HG03520 (cell line): ENCODE data around the gene HLTF.
A peak's percentile ranks its signal among the peaks of the same experiment; 100 is the strongest.

Source experiments
- ATAC-seq: cut with Tn5 transposase; IDR thresholded peaks from one replicate; pipeline ENCODE4 v1.9.1; 2021; ENCODE audit warnings: mild to moderate bottlenecking, moderate library complexity; ENCODE audit not compliant: unreplicated experiment

The HLTF gene

GRCh38 chr3:149090461-149090860, 4.1 kb upstream of the HLTF start:
- no peak for ATAC-seq

- ATAC-seq: no peak
Observed at GRCh38 chr3:149089395-149089794, 3.1 kb upstream of the HLTF start.

DNA sequence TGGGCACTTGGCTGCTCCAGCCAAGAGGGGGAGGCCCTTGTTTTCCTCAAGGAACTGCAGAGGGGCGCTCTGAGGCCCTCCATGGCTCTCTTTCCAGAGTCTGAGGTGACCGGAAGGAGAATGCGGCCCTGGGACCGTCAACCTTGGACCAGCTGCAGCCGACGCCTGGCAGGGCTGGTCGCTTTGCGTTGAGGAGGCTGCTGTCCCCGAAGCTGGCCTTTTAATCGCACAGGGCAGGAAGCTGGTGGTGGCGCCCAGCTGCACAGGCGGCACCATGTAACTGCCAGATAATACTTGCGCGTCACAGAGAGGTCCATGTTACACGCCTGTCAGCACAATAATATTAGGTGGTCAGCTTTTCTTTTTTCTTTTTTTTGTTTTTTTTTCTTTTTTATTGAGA, 875 bp upstream of the HLTF start:
- ATAC-seq: no peak

DNA sequence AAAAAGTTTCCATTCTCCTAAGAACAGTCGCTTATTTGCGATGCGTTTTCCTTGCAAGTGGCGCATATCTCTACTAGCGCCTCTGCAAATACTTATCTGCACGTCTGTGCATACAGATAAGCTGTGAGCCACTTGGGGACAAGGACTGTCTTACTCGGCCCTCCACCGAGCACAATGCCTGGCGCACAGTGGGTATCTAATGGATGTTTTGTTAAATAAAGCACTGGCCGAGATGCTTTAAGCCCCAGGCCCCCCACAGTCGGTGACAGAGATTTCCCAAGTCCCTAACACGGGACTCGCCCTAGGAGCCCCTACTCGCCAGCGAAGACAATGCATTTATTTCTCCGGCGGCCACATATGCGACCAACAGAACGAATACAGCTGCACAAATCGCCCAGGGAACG, 503 bp downstream of the HLTF start:
- peak; percentile 30 for ATAC-seq

DNA sequence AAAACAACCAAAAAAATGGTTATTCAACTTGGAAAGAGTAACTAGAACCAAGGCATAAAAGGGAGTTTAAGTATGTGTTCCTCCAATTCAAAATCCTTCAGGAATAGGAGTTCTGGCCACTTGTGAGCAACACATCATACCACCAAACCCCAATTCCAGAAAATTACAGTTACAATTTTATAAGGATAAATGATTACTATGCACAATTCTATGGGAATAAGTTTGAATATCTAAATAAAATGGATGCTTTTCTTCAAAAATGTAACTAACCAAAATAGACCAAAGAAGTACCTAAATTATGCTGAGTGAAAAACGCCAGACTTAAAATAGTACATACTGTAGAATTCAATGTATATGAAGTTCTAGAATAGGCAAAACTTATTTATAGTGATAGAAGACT, 4.6 kb downstream of the HLTF start:
- ATAC-seq: no peak

GRCh38 chr3:149080699-149081091, 5.6 kb downstream of the HLTF start:
- ATAC-seq: no peak

- no peak for ATAC-seq
Observed at GRCh38 chr3:149080011-149080698, 6.2 kb downstream of the HLTF start.

GRCh38 chr3:149077628-149078027, 8.7 kb downstream of the HLTF start:
- ATAC-seq: no peak

DNA sequence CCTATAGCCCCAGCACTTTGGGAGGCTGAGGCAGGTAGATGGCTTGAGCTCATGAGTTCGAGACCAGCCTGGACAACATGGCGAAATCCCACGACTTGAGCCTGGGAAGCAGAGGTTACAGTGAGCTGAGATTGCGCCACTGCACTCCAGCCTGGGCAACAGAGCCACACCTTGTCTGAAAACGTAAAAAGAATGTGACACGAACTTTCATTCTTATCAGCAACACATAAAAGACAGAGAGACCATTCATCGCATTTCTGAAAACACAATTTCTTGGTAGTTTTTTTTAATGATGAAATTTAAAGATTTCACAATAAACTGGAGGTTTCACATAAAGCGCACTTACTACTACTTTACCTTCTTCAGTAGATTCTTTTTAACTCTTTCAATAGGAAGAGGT, 18.4 kb downstream of the HLTF start:
- no peak for ATAC-seq

DNA sequence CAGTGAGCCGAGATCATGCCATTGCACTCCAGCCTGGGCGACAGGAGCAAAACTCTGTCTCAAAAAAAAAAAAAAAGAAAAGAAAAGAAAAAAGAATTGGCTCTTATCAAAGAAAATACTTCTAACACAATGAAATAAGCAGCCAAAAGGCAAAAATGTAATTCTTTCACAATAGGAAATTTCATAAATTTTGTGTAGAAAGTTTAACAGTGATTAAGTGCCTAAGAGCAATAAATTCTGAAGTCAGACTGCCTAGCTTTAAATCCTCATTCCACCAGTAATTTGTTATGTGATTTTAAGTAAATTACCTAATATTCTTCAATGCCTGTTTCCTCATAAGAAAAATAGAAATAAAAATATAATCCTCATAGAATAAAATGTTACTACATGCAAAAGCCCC, 24.6 kb downstream of the HLTF start:
- no peak for ATAC-seq

- no peak for ATAC-seq
Observed at GRCh38 chr3:149058602-149059001, 27.7 kb downstream of the HLTF start.

GRCh38 chr3:149058198-149058597, 28.1 kb downstream of the HLTF start:
- no peak for ATAC-seq

DNA sequence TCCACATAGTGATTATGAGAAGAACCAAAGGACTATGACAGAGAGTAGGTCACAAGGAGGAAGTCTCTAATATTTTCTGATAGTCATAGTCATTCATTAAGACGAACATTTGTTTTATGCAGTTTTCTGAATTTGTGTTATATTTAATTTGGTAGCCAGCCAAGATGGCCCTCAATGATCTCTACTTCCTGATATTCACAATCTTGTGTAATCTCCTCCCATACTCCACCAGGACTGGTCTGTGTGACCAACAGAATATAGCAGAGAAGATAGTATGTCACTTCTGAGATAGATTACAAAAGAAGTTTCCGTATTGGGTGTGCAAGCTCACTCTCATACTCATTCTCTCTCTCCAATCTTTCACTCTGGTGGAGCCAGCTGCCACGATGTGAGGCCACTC, 30.8 kb downstream of the HLTF start:
- ATAC-seq: no peak

DNA sequence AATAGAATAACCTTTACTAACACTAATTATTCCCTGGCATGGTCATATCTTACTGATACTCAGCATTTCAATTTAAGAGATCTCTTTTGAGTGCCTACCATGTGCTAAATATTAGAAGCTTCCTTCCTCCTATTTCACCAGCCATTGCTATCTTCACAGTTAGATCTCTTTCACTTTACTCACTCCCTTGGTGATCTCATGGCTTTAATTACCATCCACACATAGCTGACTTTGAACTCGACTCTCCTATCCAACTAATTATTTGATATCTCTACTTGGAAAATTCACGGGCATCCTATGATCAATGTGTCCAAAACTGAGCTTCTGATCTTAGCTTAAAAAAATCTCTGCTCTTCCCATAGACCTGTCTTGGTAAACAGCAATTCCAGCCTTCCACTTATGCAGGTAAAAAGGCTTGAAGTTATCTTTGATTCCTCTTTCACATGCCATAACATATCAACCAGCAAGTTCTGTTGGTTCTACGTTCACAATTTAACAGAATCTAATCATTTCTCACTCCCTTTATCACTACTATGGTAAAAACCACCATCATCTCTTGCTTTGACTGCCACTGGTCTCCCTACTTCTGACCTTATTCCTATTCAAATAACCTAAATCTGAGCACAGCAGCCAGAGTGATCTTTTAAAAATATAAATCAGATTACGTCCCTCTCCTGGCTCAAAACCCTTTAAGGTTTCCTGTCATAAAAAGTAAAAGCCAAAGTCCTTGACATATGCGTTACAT, 41.8 kb downstream of the HLTF start:
- no peak for ATAC-seq

- peak; percentile 86 for ATAC-seq
Observed at GRCh38 chr3:149042789-149043386, 43.4 kb downstream of the HLTF start.

DNA sequence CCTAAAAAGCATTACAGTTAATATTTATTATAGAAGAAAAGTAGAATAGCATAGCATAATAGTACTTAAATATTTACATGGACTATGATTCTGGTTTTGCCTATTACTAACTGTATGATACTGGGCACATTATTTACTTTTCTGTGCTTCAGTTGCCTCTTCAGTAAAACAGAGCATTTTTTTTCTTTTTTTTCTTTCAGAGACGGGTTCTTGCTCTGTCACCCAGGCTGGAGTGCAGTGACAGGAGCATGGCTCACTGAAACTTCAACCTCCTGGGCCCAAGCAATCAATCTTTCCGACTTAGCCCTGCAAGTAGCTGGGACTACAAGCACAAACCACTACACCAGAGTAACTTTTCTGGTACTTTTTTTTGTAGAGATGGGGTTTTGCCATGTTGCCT, 48.0 kb downstream of the HLTF start:
- no peak for ATAC-seq

DNA sequence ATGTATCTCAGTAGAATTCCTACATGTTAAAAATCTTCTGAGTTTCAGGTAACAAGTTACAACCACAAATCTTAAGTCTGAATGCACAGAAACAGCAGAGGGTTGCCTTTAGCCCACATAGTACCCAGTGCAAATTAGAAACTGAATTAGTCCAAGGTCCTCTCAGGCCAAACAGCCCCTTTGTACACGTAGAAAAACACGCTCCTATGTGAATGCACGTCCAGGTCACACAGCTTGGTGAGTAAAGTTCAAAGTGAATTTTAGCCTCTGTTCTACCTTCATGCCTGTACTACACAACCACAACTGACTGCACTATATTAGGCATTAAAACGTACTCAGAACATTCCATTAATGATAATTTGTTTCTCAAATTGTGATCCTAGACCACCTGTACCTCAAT, 48.6 kb downstream of the HLTF start:
- no peak for ATAC-seq

DNA sequence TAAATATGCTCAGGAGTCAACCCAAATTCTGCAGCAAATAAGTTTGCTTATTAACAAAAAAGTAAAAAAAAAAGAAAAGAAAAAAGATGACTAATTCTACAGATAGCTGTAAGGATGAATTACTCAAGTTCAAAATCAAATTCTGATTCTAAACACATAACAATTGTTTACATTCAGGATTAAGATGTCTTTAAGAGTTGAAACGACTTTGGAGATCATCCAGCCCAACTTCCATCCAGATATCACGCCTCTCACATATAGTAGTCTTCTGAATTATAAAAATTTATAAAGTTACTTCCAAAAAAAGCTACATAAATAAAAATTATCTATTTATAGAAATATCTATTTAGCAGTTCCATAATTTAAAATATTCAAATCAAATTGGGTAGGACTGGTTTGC, 55.2 kb downstream of the HLTF start:
- no peak for ATAC-seq

- ATAC-seq: no peak
Observed at GRCh38 chr3:149026718-149027117, 59.6 kb downstream of the HLTF start.

GRCh38 chr3:149023951-149024350, 62.4 kb downstream of the HLTF start:
- ATAC-seq: no peak

- no peak for ATAC-seq
Observed at GRCh38 chr3:149021830-149022229, 64.5 kb downstream of the HLTF start.

DNA sequence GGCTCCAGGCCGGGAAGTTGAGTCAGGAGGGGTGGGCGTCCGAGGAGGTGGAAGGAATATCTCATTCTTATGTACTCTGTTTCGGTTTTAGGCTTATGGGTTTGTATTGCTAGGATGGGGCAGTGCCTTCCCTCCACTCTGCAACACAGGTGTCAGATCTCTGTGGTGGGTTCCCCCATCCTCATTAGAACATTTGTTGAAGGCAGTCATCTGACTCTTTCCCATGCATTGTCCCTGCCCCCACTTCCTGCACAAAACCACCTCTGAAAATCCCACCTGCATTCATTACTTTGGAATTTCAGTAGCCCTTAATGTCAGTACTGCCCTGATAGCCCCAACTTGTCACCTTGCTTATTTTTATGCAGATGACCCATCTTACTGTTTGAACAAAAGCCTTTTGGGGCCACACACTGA, 65.5 kb downstream of the HLTF start:
- no peak for ATAC-seq
